BJ (cell line): ENCODE results near the gene RFXAP. TPM values are rescaled to one million over a fixed set of nuclear protein-coding genes. Genes with fewer than 3 reads are reported as not detected.

Source experiments
- CTCF ChIA-PET: fragments of 350-600 bp; formaldehyde crosslinking; extraction: SDS; loops from one replicate; lab custom pipeline; 2021; ENCODE audit warnings: antibody characterized with exemption, inconsistent platforms; lab: Yijun Ruan, JAX
- POLR2A ChIA-PET: fragments of 300-600 bp; sonication (Branson Sonifier 250); formaldehyde crosslinking; extraction: SDS; loops from one replicate; lab custom pipeline; 2021; ENCODE audit warnings: antibody characterized with exemption; lab: Charles Lee
- DNase-seq: peaks from one replicate; pipeline ENCODE4 v3.0.0-alpha.2; 2011; ENCODE audit warnings: low read depth
- H3K27me3 ChIP-seq: 2 replicates; pipeline ENCODE4 v1.6.0; 2011; ENCODE audit warnings: low read length; ENCODE audit not compliant: control insufficient read depth, insufficient read depth
- H3K36me3 ChIP-seq: 2 replicates; pipeline ENCODE4 v1.5.1; 2011; ENCODE audit warnings: low read length; ENCODE audit not compliant: control insufficient read depth, insufficient read depth
- H3K4me3 ChIP-seq: 2 replicates; pipeline ENCODE4 v1.5.1; 2011; ENCODE audit warnings: low read depth, mild to moderate bottlenecking, control low read depth, low read length
- CTCF ChIP-seq: IDR thresholded peaks from 2 replicates; pipeline ENCODE4 v1.5.1; 2011; ENCODE audit warnings: low read depth, mild to moderate bottlenecking, control low read depth, inconsistent platforms, low read length, moderate library complexity; ENCODE audit not compliant: insufficient read depth
- polyA plus RNA-seq: library from polyadenylated mRNA; depleted of rRNA; stranded (reverse); fragments of >200 nt; gene quantifications from 2 replicates; pipeline ENCODE4 v1.2.3, GENCODE V29; 2011

Gene RFXAP
- polyA plus RNA-seq, 1 experiment = 1.7 TPM

- Histone ChIP-seq H3K27me3 (no peaks in the 10 kb centered on the region), H3K36me3 (peaks cover 1% of the 10 kb centered on the region), H3K4me3 (no peak overlapping the region)
- ChIA-PET POLR2A (no interaction called here), CTCF (interaction anchor here (0.7 to 3.1 kb wide), 3 partner anchors 10 to 163 kb away, joined by 3 to 17 read pairs (median 3); no protein-coding TSS in a partner anchor)
- no peak for TF ChIP-seq CTCF
- no peak for DNase-seq
Observed at GRCh38 chr13:36848199-36848982, 29.4 kb downstream of the RFXAP start.

- no peak overlapping the region for H3K4me3 ChIP-seq
- peaks cover 3% of the 10 kb centered on the region for H3K36me3 ChIP-seq
- CTCF ChIA-PET = interaction anchor here (1.2 to 3.2 kb wide), 4 partner anchors 8 to 131 kb away, joined by 4 to 18 read pairs (median 12); no protein-coding TSS in a partner anchor
- TF ChIP-seq CTCF = peak; percentile 31; the same call in 1 of the 2 replicates
- H3K27me3 ChIP-seq = no peaks in the 10 kb centered on the region
- POLR2A ChIA-PET = no interaction called here
- DNase-seq = no peak
Observed at GRCh38 chr13:36850790-36851438, 31.9 kb downstream of the RFXAP start.

GRCh38 chr13:36857253-36857652 lies 38.2 kb downstream of the RFXAP start:
- CTCF ChIA-PET = interaction anchor here (0.6 to 7.9 kb wide), 8 partner anchors 8 to 251 kb away, joined by 3 to 105 read pairs (median 5); no protein-coding TSS in a partner anchor

GRCh38 chr13:36858290-36858689 lies 39.3 kb downstream of the RFXAP start:
- peak; percentile 6 for DNase-seq
- H3K36me3 ChIP-seq = peaks cover 3% of the 10 kb centered on the region
- ChIA-PET POLR2A (no interaction called here), CTCF (interaction anchor here (0.6 to 7.9 kb wide), 27 partner anchors 9 to 879 kb away, joined by 3 to 105 read pairs (median 4); no protein-coding TSS in a partner anchor)
- TF ChIP-seq CTCF = peak; percentile 54
- no peaks in the 10 kb centered on the region for H3K27me3 ChIP-seq
- H3K4me3 ChIP-seq = no peak overlapping the region

More at GRCh38 chr13:36857253-36857652, 38.2 kb downstream of the RFXAP start:
- Histone ChIP-seq H3K27me3 (no peaks in the 10 kb centered on the region), H3K4me3 (no peak overlapping the region), H3K36me3 (peaks cover 3% of the 10 kb centered on the region)
- DNase-seq = no peak
- POLR2A ChIA-PET = no interaction called here
- no peak for TF ChIP-seq CTCF

- Histone ChIP-seq H3K27me3 (no peaks in the 10 kb centered on the region), H3K36me3 (peaks cover 1% of the 10 kb centered on the region; the same call in 1 of the 2 replicates), H3K4me3 (no peak overlapping the region)
- TF ChIP-seq CTCF = no peak
- no peak for DNase-seq
- CTCF ChIA-PET = interaction anchor here (0.9 to 7.9 kb wide), 13 partner anchors 10 to 422 kb away, joined by 3 to 105 read pairs (median 8); no protein-coding TSS in a partner anchor
- POLR2A ChIA-PET = no interaction called here
Observed at GRCh38 chr13:36859259-36859658, 40.2 kb downstream of the RFXAP start.
